SH-SY5Y (cell line): ENCODE results near the gene DTYMK.

Experiments
- GATA2 ChIP-seq: IDR thresholded peaks from 2 replicates; pipeline ENCODE4 v1.6.1; 2011; ENCODE audit warnings: mild to moderate bottlenecking, low read depth, low read length
- GATA3 ChIP-seq: IDR thresholded peaks from 2 replicates; pipeline ENCODE4 v1.6.1; 2011; ENCODE audit warnings: low read depth, mild to moderate bottlenecking, low read length, moderate library complexity

DTYMK gene

DNA sequence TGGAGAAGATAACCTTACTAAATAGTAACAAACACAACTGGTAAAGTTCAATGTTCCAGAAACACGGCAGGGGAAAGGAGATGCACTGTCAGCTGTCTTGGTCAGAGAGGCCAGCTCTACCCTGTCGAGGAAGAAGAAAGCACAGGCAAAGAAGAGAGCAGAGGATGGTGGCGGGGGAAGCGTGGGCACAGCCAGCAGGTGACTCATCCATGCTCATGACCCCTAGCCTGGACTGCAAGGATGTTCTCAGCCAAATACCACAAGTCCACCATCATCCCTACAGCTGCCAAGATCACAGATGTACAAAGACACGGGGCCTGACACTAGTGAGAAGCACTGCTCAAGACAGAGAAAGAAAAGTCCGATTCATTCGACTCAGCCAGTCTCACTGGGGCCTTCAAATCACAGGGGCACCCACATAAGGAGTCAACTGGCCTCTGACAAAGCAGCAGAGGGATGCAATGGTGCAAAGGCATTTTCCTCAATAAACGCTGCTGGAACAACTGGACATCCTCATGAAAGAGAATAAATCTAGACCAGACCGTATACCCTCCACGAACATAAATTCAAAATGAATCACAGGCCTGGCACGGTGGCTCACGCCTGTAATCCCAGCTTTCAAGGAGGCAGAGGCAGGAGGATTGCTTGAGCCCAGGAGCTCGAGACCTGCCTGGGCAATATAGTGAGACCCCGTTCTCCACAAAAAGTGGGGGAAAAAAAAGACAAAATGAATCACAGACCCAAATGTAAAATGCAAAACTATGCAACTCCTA is 5.6 kb downstream of the DTYMK start:
- no peak for TF ChIP-seq GATA3
- TF ChIP-seq GATA2, result no peak

DNA sequence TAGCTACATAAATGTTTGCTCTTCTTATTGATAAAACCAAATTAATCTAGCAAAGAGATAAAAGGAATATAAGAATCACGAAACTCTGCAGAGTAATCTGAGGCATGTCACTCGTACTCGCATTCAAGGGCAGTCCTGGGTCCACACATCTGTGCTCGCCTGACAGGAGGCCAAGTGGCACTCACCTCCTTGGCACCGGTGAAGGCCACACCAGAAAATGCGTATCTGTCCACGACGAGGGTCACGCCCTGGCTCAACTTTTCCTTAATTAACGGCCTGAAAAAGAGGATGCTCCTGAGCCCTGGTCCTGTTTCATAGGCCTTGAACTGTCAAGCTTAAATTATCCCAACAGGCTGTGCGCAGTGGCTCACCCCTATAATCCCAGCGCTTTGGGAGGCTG is 6.6 kb downstream of the DTYMK start:
- TF ChIP-seq GATA2, result no peak
- no peak for TF ChIP-seq GATA3

DNA sequence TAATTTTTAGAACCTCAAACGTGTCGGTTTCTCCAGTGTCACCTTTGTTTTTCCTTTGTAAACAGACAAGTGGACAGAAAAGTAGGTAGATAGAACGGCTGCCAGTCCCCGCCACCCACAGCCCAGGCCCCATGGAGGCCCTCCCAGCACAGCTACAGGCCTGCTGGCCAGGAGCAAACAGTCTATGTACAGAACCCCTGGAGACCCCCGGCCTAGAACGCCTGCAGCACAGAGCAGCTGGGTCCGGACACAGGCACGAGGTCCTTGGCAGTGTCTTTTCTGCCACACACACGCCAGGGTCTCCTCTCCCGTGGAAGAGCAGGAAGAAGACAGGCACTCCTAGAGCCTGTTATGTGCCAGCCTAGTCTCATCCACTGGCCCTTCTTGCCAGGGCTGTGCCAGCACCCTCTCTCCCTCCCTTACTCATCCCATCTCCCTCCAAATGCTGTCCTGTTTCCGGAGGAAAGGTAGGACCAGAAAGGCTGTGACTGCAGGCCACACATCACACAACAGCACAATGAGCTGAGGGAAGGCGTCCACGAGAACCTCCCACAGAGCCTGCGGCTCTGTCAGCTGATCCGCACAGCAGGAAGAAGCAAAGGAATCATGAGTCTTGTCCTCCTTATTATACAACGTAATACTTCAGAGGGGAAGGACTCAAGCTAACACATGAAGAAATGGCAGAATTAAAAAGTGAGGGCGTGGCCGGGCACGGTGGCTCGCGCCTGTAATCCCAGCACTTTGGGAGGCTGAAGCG is 7.7 kb downstream of the DTYMK start:
- TF ChIP-seq GATA3 (no peak), GATA2 (no peak)

DNA sequence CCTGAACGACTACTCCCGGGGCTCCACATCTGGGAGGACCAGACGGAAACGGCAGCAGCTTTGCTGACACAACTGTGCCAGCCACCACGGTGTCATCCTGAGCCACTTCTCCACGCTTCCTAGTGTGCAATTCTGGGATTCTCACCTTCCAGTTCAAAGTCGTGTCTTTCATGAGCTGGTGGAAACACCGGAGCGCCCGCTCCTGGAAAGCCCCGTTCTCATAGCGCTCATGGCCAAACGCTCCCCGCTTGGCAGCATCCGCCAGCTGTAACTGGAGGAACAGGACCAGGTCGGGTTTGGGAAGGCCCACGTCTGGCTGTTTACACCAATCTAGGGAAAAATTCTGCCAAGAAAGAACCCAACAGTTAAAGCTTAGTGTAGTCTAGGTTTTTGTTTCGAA is 8.3 kb downstream of the DTYMK start:
- no peak for TF ChIP-seq GATA2

DNA sequence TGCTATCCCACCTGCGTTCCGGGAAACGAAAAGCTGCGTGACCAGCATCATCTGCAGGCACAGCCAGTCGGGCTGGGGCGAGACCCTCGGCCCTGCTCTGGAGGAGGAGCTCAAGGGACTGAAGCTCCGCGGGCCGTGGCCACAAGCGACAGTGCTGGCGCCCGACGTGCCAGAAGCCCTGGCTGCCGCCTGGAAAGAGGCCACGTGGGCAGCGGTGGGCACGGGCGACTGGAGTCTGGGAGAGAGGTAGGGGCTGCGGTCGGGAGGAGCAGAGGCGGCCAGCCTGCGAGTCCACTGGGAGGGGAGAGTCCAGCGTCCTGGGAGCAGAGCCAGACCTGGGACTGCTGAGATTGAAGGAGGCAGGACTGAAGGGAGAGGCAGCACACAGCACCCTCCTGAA is 9.2 kb downstream of the DTYMK start:
- TF ChIP-seq GATA3, result no peak
- no peak for TF ChIP-seq GATA2

DNA sequence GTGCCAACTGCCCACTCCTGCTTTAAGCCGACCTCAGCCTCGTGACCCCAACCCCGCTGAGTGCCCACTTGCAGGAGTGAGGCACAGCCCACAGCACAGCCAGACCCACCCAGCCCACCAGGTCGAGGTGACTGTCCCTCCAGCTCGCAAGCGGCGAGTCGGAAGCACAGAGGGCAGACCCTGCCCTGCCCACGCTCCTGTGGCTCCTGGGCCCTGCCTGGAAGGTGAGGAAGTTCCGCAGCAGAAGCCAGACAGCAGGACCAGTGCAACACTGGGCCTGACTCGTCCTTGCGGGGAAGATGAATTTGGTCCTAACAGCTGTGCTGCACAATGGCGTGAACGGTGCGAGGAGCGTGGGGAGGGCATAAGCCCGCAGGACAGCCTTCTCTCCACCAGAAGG is 9.9 kb downstream of the DTYMK start:
- TF ChIP-seq GATA3 (no peak), GATA2 (no peak)

DNA sequence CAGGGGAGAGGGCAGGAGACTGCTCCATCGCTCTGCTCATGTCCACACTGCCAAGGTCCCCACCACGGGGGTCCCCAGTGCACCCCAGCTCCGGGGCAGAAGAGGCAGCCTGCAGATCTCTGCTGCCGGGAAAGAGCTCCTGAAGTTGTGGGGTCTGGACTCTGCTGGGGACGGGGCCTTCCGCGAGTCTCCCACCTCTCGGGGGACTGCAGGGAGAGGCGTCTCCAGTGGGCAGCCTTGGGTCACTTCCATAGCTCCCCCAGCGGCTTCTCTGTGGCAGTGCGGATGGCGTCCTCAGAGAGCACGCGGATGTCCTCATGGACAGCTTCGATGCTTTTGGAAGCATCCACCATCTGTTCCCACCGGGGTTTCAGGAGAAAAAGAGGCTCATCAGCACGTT is 10.7 kb downstream of the DTYMK start:
- no peak for TF ChIP-seq GATA2

DNA sequence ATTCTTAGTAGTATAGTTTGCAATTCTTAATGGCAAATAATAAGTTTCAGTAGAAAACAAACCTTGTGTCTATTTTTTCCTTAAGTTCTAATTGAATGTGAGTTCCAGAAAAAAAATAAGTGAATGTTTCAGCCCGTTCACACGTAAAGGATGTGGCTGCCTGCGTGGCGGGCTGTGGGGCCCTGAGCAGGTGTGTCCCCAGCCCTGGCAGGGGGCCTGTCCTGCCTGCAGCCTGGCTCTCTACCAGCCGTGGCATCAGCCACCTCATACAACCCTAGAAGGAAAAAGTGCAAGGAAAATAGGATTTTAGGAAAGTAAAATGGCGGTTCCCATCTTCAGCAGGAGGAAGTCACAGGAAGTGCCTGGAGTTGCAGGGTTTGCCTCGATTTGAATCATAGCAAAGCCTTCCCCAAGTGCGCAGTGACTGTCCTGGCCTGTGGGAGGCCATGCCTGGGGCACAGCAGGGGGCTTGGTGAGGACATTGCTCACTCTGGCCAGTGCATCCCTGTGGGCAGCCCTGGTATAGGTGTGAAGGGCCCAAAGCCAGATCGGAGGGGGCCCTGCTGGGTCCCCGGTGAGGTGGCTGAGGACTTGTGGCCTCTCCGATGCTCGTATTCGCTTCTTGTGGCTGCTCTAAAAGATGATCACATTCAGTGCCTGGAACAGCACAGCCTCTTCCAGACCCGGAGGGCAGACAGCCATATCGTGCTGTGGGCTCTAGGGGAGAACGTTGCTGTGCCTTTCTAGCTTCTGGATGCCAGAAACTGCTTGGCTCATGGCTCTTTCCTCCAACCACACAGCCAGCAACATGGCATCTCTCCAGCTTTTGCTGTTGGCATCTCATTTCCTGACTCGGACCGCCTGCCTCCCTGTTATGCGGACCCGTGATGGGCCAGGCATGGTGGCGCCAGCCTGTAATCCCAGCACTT is 12.6 kb downstream of the DTYMK start:
- TF ChIP-seq GATA2 (no peak), GATA3 (no peak)

DNA sequence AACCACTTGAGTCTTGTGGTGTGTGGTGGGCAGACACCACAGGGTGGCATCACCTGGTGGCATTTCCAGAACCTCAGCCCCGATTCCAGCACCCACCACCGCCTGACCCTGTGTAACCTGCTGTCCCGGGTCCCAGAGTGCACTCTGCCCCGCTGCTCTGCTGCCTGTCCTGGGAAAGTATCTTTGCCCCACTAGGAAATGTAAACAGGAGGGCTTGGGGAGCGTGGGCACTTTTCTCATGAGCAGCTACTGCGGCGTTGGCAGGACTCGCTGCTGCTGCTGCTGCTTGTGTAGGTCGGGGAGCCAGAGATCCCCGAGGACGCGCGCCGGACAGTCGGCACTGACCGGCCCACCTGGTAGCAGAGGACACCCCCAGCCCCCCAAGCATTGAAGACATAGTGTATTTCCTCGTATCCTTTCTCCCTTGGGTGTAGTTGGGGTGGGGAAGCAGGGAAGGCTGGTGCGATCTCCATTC is 13.4 kb downstream of the DTYMK start:
- TF ChIP-seq GATA2 (no peak), GATA3 (no peak)

DNA sequence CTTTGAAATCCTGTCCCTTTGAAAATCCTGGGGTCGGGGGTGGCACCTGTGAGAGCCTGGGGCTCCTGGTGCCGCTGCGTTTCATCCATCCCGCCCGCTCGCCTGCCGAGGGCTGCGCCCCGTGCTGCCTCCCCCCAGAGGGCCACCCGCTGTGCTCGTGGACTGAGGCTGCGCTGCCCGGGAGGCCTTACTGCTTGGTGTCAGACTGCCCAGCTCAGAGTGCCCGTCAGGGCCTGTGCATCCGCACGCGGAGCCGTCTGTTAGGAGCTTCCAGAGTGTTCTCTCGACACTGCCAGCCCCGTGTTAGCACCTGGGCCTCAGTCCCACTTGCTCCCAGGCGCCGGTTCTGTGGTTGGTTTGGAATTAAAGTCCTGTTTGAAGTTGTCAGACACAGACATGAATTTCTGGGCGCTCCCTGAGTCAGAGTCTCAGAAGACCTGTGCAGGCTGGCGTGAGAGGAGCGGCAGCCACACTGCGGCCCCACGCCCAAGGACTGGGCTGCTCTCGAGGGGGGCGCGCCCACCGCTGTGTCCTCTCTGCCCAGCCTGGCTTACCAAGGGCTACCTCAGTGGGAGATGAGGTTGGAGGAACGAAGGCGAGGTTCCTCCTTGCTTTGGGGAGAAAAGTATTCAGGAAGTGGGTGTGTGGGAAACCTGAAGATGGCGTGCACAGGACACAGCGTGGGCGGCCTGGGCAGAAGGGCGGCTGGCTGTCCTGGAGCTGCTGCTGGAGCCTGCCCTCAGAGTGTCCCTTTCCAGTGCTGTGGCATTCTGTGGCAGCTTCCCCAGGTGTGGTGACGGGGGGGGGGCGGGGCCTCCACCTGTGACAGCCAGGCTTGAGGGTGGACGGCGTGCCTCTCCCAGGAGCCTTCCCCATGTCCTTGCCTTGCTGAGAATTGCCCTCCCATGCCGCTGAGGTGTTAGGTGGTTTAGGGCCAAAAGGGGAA is 14.1 kb downstream of the DTYMK start:
- TF ChIP-seq GATA2, result no peak
- no peak for TF ChIP-seq GATA3

DNA sequence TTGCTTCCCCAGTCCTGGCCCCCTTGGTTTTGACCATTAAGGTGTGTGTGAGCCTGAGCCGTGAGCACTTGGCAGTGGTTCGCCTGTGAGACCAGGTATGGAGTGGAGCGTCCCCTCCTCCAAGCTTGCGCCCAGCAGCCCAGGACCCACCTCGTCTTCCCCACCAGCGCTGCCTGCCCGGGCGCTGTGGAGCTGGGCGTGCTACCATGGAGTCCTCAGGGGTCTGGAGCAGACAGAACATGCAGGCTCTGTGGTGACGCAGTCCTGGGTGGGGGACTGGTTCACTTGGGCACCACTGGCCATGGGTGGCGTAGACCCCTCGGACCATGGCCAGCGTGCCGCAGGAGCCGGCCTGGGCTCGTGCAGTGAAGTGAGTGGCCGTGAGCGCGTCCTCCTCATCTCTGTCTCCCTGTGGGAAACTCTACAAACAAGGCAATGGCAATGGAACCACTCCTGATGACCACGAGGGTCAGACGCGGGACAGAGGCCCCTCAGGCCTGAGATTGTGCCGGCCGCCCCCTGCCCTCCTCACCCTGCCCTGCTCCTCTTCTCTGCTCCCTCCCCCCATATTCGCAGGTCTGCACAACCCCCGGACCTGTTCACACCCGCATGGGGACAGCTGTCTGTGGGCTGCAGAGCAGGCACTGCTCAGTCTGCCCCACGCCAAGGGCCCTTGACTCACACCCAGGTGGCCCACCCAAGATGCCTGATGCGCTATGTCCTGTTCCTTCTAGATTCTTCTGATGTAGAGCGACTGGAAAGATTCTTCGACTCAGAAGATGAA is 15.0 kb downstream of the DTYMK start:
- no peak for TF ChIP-seq GATA3
- TF ChIP-seq GATA2, result no peak

DNA sequence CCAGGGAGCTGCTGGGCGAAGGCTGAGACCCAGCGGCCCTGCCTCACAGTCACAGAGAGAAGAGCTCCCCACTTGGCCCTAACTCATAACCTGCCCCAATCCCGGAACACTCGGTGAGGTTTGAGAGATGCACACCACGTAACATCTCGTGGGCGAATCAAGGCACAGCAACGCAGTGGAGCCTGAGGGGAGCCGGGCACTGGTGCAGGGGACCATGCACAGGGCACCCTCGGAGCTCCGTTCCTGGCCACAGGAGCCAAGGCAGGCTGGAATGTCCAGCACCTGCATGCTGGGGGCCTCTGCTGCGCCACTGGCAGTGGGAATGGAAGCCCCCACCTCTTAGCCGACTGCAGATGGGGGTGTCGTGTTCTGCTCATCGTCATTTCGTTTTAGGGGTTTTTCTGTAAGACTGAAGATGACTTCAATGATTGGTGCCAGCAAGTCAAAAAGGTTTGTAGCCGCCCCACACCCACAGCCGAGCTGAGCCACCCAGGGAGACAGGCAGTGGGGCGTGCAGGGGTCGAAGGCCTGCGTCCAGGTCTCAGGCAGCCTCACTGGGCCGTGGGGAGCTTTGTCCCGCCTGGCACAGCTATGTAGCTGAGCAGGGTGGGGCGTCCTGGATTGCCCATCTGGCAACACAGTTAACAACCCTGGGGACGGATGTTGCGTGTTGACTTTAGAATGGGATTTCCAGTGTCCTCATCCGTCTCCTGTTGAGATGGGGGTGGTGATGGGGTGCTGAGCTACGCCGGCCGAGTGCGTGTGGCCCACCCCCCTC is 16.1 kb downstream of the DTYMK start:
- no peak for TF ChIP-seq GATA2
- TF ChIP-seq GATA3, result no peak

DNA sequence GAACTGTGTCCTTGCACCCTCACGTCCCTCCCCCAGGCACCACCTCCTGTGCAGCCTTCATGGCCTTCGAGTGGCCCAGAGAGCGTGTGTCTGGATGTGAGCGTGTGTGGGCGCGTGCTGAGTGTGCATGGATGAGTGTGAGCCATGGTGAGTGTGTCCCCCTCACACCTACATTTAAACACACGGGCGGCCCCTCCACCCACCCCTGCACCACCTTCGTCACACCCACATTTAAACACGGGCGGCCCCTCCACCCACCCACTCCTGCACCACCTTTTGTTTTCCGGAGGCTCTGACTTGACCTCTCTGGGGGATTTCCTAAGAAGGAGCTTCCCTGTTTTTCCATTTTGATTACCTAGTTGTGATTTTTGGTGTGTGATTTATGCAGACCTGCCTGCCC is 17.8 kb downstream of the DTYMK start:
- TF ChIP-seq GATA2 (no peak), GATA3 (no peak)
